H1 (cell line): ENCODE data around the gene PLCH2. TPM values are rescaled to one million over a fixed set of nuclear protein-coding genes. Genes with fewer than 3 reads are reported as not detected.

Experiments
- CTCF ChIA-PET: fragments of 300-600 bp; sonication (Branson Sonifier 250); formaldehyde crosslinking; loops from one replicate; lab custom pipeline; 2021; ENCODE audit not compliant: partially characterized antibody; lab: Charles Lee
- POLR2A ChIA-PET: fragments of 300-600 bp; sonication (Branson Sonifier 250); formaldehyde crosslinking; loops from one replicate; lab custom pipeline; 2021; ENCODE audit warnings: inconsistent platforms; ENCODE audit not compliant: partially characterized antibody; lab: Charles Lee
- DNase-seq, 2 experiments: peaks; one replicate each; pipeline versions ENCODE4 v3.0.0 to v3.0.0-alpha.2; 2010 to 2022; ENCODE audit warnings: low spot score in 2 of 2, low read depth in 1 of 2, mixed read lengths in 1 of 2
- FAIRE-seq: peaks from 2 replicates; lab custom pipeline; 2011; peaks lifted over from hg19 to GRCh38; lab: Jason Lieb, UNC
- H2AFZ ChIP-seq: 2 replicates; pipeline ENCODE4 v1.8.1; 2012; ENCODE audit warnings: low read length, inconsistent platforms
- H2AK5ac ChIP-seq: 2 replicates; pipeline ENCODE4 v1.6.1; 2013; ENCODE audit warnings: low read depth, low read length
- H2BK120ac ChIP-seq: replicated peaks from 2 replicates; pipeline ENCODE3; 2013; ENCODE audit warnings: low read depth, low read length, inconsistent platforms
- H2BK12ac ChIP-seq: 2 replicates; pipeline ENCODE4 v1.6.1; 2013; ENCODE audit warnings: low read depth, low read length
- H2BK15ac ChIP-seq: 2 replicates; pipeline ENCODE4 v1.6.1; 2013; ENCODE audit warnings: low read length
- H2BK20ac ChIP-seq: 2 replicates; pipeline ENCODE4 v1.6.1; 2013; ENCODE audit warnings: low read length
- H2BK5ac ChIP-seq: 2 replicates; pipeline ENCODE4 v1.6.1; 2013; ENCODE audit warnings: low read depth, low read length
- H3K14ac ChIP-seq: 2 replicates; pipeline ENCODE4 v1.6.1; 2013; ENCODE audit warnings: inconsistent platforms; ENCODE audit not compliant: insufficient read length
- H3K18ac ChIP-seq: 2 replicates; pipeline ENCODE4 v1.6.1; 2013; ENCODE audit warnings: low read length; ENCODE audit errors: extremely low read depth
- H3K23ac ChIP-seq: 2 replicates; pipeline ENCODE4 v1.6.1; 2013; ENCODE audit warnings: inconsistent platforms; ENCODE audit not compliant: insufficient read length
- H3K23me2 ChIP-seq: 2 replicates; pipeline ENCODE4 v1.6.1; 2013; ENCODE audit warnings: low read depth, low read length
- H3K27ac ChIP-seq: 2 replicates; pipeline ENCODE4 v1.6.1; 2011; ENCODE audit warnings: low read depth, low read length, inconsistent platforms
- H3K27me3 ChIP-seq, 4 experiments: replicated peaks in 1 of 4; 1 replicate in 1 of 4; 2 replicates in 3 of 4; pipeline versions ENCODE4 v1.6.1 to v1.8.1; 2011 to 2013; ENCODE audit warnings: low read length in 3 of 4, mild to moderate bottlenecking in 3 of 4, inconsistent platforms in 2 of 4, mixed read lengths in 2 of 4, moderate library complexity in 1 of 4; ENCODE audit not compliant: control insufficient read depth in 3 of 4, insufficient read depth in 3 of 4; ENCODE audit errors: extremely low read depth in 1 of 4
- H3K36me3 ChIP-seq, 4 experiments: 2 replicates each; pipeline versions ENCODE4 v1.6.1 to v1.8.1; 2011 to 2013; ENCODE audit warnings: mild to moderate bottlenecking in 4 of 4, low read length in 3 of 4, moderate library complexity in 2 of 4, control low read depth in 1 of 4, inconsistent platforms in 1 of 4; ENCODE audit not compliant: insufficient read depth in 4 of 4, control insufficient read depth in 2 of 4
- H3K4ac ChIP-seq: replicated peaks from 2 replicates; pipeline ENCODE3; 2013; ENCODE audit warnings: low read length, low read depth, mixed read lengths, inconsistent platforms; ENCODE audit not compliant: insufficient read length
- H3K4me1 ChIP-seq, 4 experiments: replicated peaks in 1 of 4; 1 replicate in 1 of 4; 2 replicates in 3 of 4; pipeline versions ENCODE4 v1.6.1 to v1.8.1; 2011 to 2013; ENCODE audit warnings: low read length in 3 of 4, inconsistent platforms in 2 of 4, mixed read lengths in 1 of 4; ENCODE audit not compliant: insufficient read depth in 4 of 4, control insufficient read depth in 3 of 4
- H3K4me2 ChIP-seq, 2 experiments: 2 replicates each; pipeline versions ENCODE4 v1.6.1 to v1.8.1; 2011 to 2013; ENCODE audit warnings: low read depth in 2 of 2, low read length in 2 of 2, control low read depth in 1 of 2, inconsistent platforms in 1 of 2, mild to moderate bottlenecking in 1 of 2; ENCODE audit not compliant: insufficient read depth in 1 of 2
- H3K4me3 ChIP-seq, 4 experiments: fragments of 200-600, 300-600 bp in 1 of 4; sonication (generic), shearing (Covaris generic), sonication (Bioruptor Twin) in 1 of 4; 2 replicates each; pipeline versions ENCODE4 v1.5.1 to v1.8.1; 2011 to 2016; ENCODE audit warnings: low read length in 4 of 4, low read depth in 3 of 4, control low read depth in 2 of 4, inconsistent platforms in 2 of 4, mild to moderate bottlenecking in 2 of 4, mixed read lengths in 1 of 4, moderate library complexity in 1 of 4; ENCODE audit not compliant: insufficient read depth in 2 of 4; ENCODE audit errors: extremely low read depth in 1 of 4
- H3K56ac ChIP-seq: replicated peaks from 2 replicates; pipeline ENCODE3; 2013; ENCODE audit warnings: low read depth, mild to moderate bottlenecking, mixed read lengths, low read length, inconsistent platforms; ENCODE audit not compliant: insufficient read length
- H3K79me1 ChIP-seq: 2 replicates; pipeline ENCODE4 v1.6.1; 2013; ENCODE audit warnings: low read depth, low read length, control low read depth
- H3K79me2 ChIP-seq, 2 experiments: 2 replicates each; pipeline versions ENCODE4 v1.6.1 to v1.8.1; 2012 to 2013; ENCODE audit warnings: low read length in 2 of 2, mild to moderate bottlenecking in 2 of 2, inconsistent platforms in 1 of 2; ENCODE audit not compliant: insufficient read depth in 2 of 2, control insufficient read depth in 1 of 2
- H3K9ac ChIP-seq, 4 experiments: replicated peaks in 1 of 4; 1 replicate in 1 of 4; 2 replicates in 3 of 4; pipeline versions ENCODE4 v1.6.1 to v1.8.1; 2011 to 2013; ENCODE audit warnings: low read depth in 3 of 4, low read length in 3 of 4, control low read depth in 2 of 4, mild to moderate bottlenecking in 2 of 4, moderate library complexity in 2 of 4, inconsistent platforms in 1 of 4; ENCODE audit errors: extremely low read depth in 1 of 4
- H3K9me3 ChIP-seq, 2 experiments: 2 replicates each; pipeline versions ENCODE4 v1.6.1 to v1.8.1; 2012 to 2013; ENCODE audit warnings: mild to moderate bottlenecking in 2 of 2, moderate library complexity in 2 of 2, control low read depth in 1 of 2, inconsistent platforms in 1 of 2, low read depth in 1 of 2, low read length in 1 of 2, mixed read lengths in 1 of 2; ENCODE audit not compliant: insufficient read depth in 2 of 2
- H4K20me1 ChIP-seq, 2 experiments: replicated peaks in 1 of 2; 2 replicates each; pipeline versions ENCODE3 to v1.8.1; 2011 to 2013; ENCODE audit warnings: inconsistent platforms in 2 of 2, low read length in 2 of 2, mild to moderate bottlenecking in 1 of 2; ENCODE audit not compliant: insufficient read depth in 2 of 2, control insufficient read depth in 1 of 2
- H4K5ac ChIP-seq: 2 replicates; pipeline ENCODE4 v1.6.1; 2013; ENCODE audit warnings: low read length, low read depth, mixed read lengths, inconsistent platforms; ENCODE audit not compliant: insufficient read length
- H4K8ac ChIP-seq: 2 replicates; pipeline ENCODE4 v1.8.0; 2013; ENCODE audit warnings: mild to moderate bottlenecking, moderate library complexity, low read length, inconsistent platforms; ENCODE audit not compliant: insufficient read depth; ENCODE audit errors: extremely low read depth
- H4K91ac ChIP-seq: replicated peaks from 2 replicates; pipeline ENCODE3; 2013; ENCODE audit warnings: low read length, mixed read lengths, inconsistent platforms; ENCODE audit not compliant: insufficient read length
- CBX8 ChIP-seq: fragments of 300-800, 300-1000 bp; sonication (generic); IDR thresholded peaks from 2 replicates; pipeline ENCODE4 v1.7.1; 2016; ENCODE audit warnings: low read depth, low read length, borderline replicate concordance
- CEBPB ChIP-seq: IDR thresholded peaks from 2 replicates; pipeline ENCODE4 v1.6.1; 2012; ENCODE audit warnings: low read depth, low read length
- CHD2 ChIP-seq: IDR thresholded peaks from 2 replicates; pipeline ENCODE4 v1.6.1; 2012; ENCODE audit warnings: low read length, improper control_type of control experiment
- CTBP2 ChIP-seq: IDR thresholded peaks from 2 replicates; pipeline ENCODE4 v1.7.0; 2011; ENCODE audit warnings: borderline replicate concordance, mild to moderate bottlenecking, moderate library complexity, mixed read lengths, low read length; ENCODE audit not compliant: insufficient read depth, insufficient read length
- E2F6 ChIP-seq: IDR thresholded peaks from 2 replicates; pipeline ENCODE4 v1.6.1; 2012; ENCODE audit warnings: inconsistent platforms
- KDM1A ChIP-seq: fragments of 200-600, 300-600 bp; sonication (generic); IDR thresholded peaks from 2 replicates; pipeline ENCODE4 v1.7.1; 2016; ENCODE audit warnings: mild to moderate bottlenecking, low read length, borderline replicate concordance
- KDM4A ChIP-seq: IDR thresholded peaks from one replicate; pipeline ENCODE4 v1.7.1; 2012; ENCODE audit warnings: low read depth, mild to moderate bottlenecking, moderate library complexity, low read length, inconsistent platforms; ENCODE audit not compliant: severe bottlenecking
- PHF8 ChIP-seq: fragments of 200-600 bp; sonication (generic); conservative IDR thresholded peaks from 2 replicates; pipeline ENCODE4 v1.7.1; 2012; ENCODE audit warnings: low read depth, mild to moderate bottlenecking, inconsistent platforms, low read length, moderate library complexity
- POLR2A ChIP-seq, 2 experiments: IDR thresholded peaks; 1 replicate in 1 of 2; 2 replicates in 1 of 2; pipeline ENCODE4 v1.6.1; 2011; ENCODE audit warnings: low read depth in 2 of 2, low read length in 2 of 2, mild to moderate bottlenecking in 2 of 2; ENCODE audit errors: control extremely low read depth in 1 of 2
- RAD21 ChIP-seq, 2 experiments: IDR thresholded peaks in 1 of 2; conservative IDR thresholded peaks in 1 of 2; 2 replicates each; pipeline ENCODE4 v1.6.1; 2011; ENCODE audit warnings: low read depth in 2 of 2, low read length in 2 of 2, improper control_type of control experiment in 1 of 2, inconsistent platforms in 1 of 2, mild to moderate bottlenecking in 1 of 2, moderate library complexity in 1 of 2
- TAF1 ChIP-seq: IDR thresholded peaks from 2 replicates; pipeline ENCODE4 v1.6.1; 2011; ENCODE audit warnings: mild to moderate bottlenecking, low read depth, low read length
- TAF7 ChIP-seq: optimal IDR thresholded peaks from 2 replicates; pipeline ENCODE3; 2011; ENCODE audit warnings: low read depth, mild to moderate bottlenecking, inconsistent platforms, low read length, moderate library complexity, borderline replicate concordance
- WGBS, 2 experiments: shearing (Covaris generic) in 1 of 2; methylation state at CpG; one replicate each; pipeline versions ENCODE4 v1.1.6 to v1.1.7; 2013 to 2015; ENCODE audit warnings: low lambda C conversion rate in 2 of 2, mixed read lengths in 2 of 2, inconsistent platforms in 1 of 2, low coverage in 1 of 2, missing lambda C conversion rate in 1 of 2; ENCODE audit not compliant: insufficient replicate concordance in 2 of 2, insufficient coverage in 1 of 2, insufficient read length in 1 of 2; ENCODE audit errors: extremely low coverage in 1 of 2, missing lambda C conversion rate in 1 of 2; 5-methylcytosine and 5-hydroxymethylcytosine counted together
- polyA plus RNA-seq, 7 experiments: library from polyadenylated mRNA; depleted of rRNA in 3 of 7; stranded (reverse) in 5 of 7; unstranded in 2 of 7; fragments of >200 nt in 5 of 7; fragments of 200-250 nt in 2 of 7; gene quantifications; 1 replicate in 5 of 7; 2 replicates in 1 of 7; 4 replicates in 1 of 7; pipeline versions ENCODE4 v1.2.1 to v1.2.3, GENCODE V29; 2011 to 2013; ENCODE audit warnings: missing spikeins in 2 of 7, mixed read lengths in 2 of 7
- total RNA-seq: library from RNA; stranded (reverse); fragmentation: NEBNext Ultra II Directional; extraction: Animal tissue kit (Norgen Biotek cat#: 25700); gene quantifications from 2 replicates; pipeline ENCODE4 v1.2.1, GENCODE V29; 2021

Gene PLCH2
- total and polyA plus RNA-seq, 2 of the 8 experiments (the other 6 are each of a cell fraction or from before 2014, with no cell fraction given): 0.14 to 0.19 TPM

- POLR2A ChIA-PET: interaction anchor here (0.7 kb wide), 1 partner anchor 15 kb away, joined by 3 read pairs; no protein-coding TSS in a partner anchor
- no peak overlapping the region for H3K14ac ChIP-seq
- H2AFZ ChIP-seq: no peak overlapping the region
- no peak overlapping the region for H3K4me3 ChIP-seq
- H3K36me3 ChIP-seq: peaks cover 18 to 64% (median 42%) of the 10 kb centered on the region in 4 experiments; a peak in 7 of 8 replicates
- H3K4ac ChIP-seq: no peak overlapping the region
- H3K27ac ChIP-seq: no peak overlapping the region
- H3K56ac ChIP-seq: no peak overlapping the region
- peaks cover 0 to 3% of the 10 kb centered on the region in 2 experiments; a peak in 1 of 4 replicates for H3K79me2 ChIP-seq
- H4K5ac ChIP-seq: no peak overlapping the region
- H4K8ac ChIP-seq: no peak overlapping the region
- no peak overlapping the region for H3K23ac ChIP-seq
- DNase-seq (no peak), FAIRE-seq (no peak)
- H2BK20ac ChIP-seq: no peak overlapping the region
- no peak overlapping the region for H3K4me2 ChIP-seq
- no peaks in the 10 kb centered on the region for H3K9me3 ChIP-seq
- H2BK12ac ChIP-seq: no peak overlapping the region
- 95% methylated on average over 12 of the region's 14 CpGs; no CpG with 5 or more reads in 1 of the 2 experiments for WGBS, 2 experiments
- no peak overlapping the region for H4K91ac ChIP-seq
- no peak overlapping the region for H2BK15ac ChIP-seq
- H3K27me3 ChIP-seq: no peaks in the 10 kb centered on the region
- no peak overlapping the region for H2BK120ac ChIP-seq
- no peak overlapping the region for H3K9ac ChIP-seq
- TF ChIP-seq E2F6: no peak
- no peak for TF ChIP-seq CBX8
- no peak for TF ChIP-seq CHD2
- TF ChIP-seq KDM1A: no peak
- no peak for TF ChIP-seq CEBPB
- TF ChIP-seq CTBP2: no peak
- TF ChIP-seq TAF1: no peak
- TF ChIP-seq POLR2A (IDR thresholded peaks at IDR 0.05; ENCODE audit: control extremely low read depth in 1 of 2, low read depth in 2 of 2, low read length in 2 of 2): no peak
- TF ChIP-seq TAF7: no peak
- TF ChIP-seq RAD21 (IDR thresholded peaks at IDR 0.05 in 1 of 2, conservative IDR thresholded peaks at IDR 0.05 in 1 of 2; ENCODE audit: low read depth in 2 of 2, low read length in 2 of 2): no peak
- no peak for TF ChIP-seq KDM4A
- TF ChIP-seq PHF8: no peak
- TF ChIP-seq, all 59 proteins: peak for 0
- Histone ChIP-seq H3K79me1 (peaks cover 4% of the 10 kb centered on the region), H4K20me1 (peaks cover 4 to 19% of the 10 kb centered on the region in 2 experiments), H3K23me2 (no peaks in the 10 kb centered on the region), H2BK5ac (no peak overlapping the region), H3K4me1 (no peaks in the 10 kb centered on the region; a peak in 1 of 7 replicates), H2AK5ac (no peak overlapping the region), H3K18ac (no peak overlapping the region)
- CTCF ChIA-PET: interaction anchor here (0.8 to 2.8 kb wide), 2 partner anchors 86 to 901 kb away, joined by 3 to 6 read pairs; no protein-coding TSS in a partner anchor
These were observed 40.9 kb downstream of the PLCH2 start for GRCh38 chr1:2516946-2517345.
